GDM1 (cell line): ENCODE results near the gene PDZK1IP1.
"Not testable (repeated sequence)": the region's sequence is repeated elsewhere in the genome, so short reads cannot be mapped to it uniquely, and the experiment has no call there.

Experiments
- DNase-seq: peaks from one replicate; lab custom pipeline; 2025; lab: John Stamatoyannopoulos, UW

Gene PDZK1IP1

DNA sequence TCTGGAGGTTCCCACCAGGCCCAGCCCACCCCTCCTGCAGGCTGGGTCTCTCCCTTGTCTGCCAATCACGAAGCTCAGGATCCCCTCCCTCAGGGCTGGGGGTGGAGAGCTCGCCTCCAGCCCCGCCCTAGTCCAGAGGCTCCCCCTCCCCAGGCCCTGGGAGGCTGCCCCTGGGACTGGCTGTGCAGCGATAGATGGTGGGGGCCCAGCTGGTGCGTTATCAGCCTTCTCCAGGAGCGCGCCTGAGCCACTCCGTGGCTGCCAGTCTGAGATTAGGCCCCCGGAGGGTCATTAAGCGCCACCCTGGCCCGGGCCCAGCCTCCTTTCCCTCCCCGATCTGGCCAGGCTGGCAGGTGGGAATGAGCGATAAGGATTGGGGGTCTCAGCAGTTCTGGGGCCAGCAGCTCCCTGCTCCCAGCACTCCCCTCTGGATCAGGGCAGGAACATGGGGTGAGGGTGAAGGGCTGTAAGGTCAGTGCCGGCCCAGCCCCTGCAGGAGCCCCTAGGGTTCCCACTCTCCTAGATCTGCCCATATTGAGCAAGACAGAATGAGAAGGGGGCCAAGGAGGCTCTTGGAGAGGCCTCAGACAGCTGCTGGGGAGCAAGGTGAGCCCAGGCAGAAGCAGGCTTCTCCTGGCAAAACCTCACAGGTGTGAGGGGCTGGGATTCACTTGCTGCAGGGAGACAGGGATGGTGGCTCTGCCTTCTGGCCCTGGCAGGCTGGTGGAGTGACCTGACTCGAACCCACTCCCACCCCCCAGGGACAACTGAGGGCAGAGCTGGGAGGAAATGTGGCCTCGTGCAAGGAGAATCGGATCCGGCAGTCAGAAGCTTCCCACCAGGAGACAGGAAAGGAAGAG, 8.5 kb downstream of the PDZK1IP1 start:
- no peak for DNase-seq

DNA sequence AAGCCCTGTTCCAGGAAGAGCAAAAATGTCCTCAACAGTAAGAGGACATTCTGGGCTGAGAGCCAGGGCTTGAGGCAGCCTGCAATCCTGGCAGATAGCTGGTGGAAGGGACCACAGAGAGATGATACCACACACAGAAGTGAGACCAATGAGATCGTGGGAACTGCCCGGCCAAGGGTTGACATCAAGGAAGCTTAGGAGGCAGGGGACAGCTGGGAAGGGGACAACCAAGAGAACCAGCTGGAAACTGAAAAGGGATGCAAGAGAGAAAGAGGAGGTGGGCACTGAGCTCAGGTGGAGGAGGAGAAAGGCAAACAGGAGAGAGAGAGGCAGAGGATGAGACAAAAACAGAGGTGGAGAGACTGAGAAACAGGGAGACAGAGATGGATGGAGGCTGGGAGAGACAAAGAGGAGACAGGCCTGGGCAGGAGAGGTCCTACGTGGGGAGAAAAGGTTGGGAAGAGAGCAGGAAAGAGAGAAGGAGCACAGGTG, 9.2 kb downstream of the PDZK1IP1 start:
- no peak for DNase-seq

DNA sequence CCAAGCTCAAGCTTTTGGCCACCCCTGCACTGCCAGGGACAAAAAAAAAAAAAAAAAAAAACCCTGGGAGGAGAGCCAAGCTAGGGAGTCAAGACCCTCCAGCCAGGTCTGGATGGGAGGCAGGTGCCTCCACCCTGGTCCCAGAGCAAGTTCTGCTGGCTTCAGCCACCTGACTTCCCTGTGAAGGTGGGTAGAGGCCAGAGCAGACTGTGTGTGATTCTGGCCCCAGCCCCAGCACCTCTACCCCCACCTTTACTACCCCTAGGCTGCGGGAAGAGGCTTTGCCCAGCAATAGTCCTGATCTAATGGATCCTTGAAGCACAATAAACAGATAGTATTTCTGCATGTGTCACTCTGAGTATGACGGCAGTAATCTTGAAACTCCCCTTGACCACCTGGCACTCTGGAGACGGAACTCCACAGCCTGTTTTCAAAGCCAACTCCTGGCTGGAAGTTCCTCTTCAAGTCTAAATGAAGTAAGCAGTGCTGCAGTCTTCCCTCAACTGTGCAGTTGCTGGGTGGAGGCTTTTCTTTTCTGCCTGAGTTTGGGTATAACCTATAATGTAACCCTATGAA, 9.8 kb downstream of the PDZK1IP1 start:
- no peak for DNase-seq

- peak; percentile 85 for DNase-seq
These were observed 10.5 kb downstream of the PDZK1IP1 start for GRCh38 chr1:47179017-47179987.

DNA sequence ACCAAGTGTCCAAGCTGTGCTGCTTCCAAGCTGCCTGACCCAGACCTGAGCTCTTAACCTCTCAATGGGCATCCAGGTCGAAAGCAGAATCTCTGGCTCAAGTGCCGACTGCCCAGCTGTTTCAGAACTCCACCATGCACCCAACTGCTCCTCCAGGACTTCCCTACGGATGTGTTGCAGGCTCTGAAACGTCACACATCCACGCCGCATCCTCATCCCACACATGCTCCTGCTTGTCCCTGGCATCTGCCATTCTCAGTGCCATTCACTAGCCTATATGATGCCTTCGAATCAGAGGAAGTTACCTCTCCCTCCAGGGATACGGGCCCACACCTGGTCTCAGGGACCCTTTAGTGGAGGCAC, 11.2 kb downstream of the PDZK1IP1 start:
- no peak for DNase-seq

GRCh38 chr1:47178020-47178419, 11.8 kb downstream of the PDZK1IP1 start:
- DNase-seq = no peak

- DNase-seq = peak; percentile 58
These were observed 14.5 kb downstream of the PDZK1IP1 start for GRCh38 chr1:47175227-47175934.

GRCh38 chr1:47174656-47175020, 15.2 kb downstream of the PDZK1IP1 start:
- DNase-seq = no peak

- DNase-seq = no peak
These were observed 17.1 kb downstream of the PDZK1IP1 start for GRCh38 chr1:47172782-47173181.

GRCh38 chr1:47164552-47164951, 25.3 kb downstream of the PDZK1IP1 start:
- no peak for DNase-seq

GRCh38 chr1:47161298-47162040, 28.4 kb downstream of the PDZK1IP1 start:
- DNase-seq = no peak

- DNase-seq = no peak
These were observed 29.1 kb downstream of the PDZK1IP1 start for GRCh38 chr1:47160716-47161115.

DNA sequence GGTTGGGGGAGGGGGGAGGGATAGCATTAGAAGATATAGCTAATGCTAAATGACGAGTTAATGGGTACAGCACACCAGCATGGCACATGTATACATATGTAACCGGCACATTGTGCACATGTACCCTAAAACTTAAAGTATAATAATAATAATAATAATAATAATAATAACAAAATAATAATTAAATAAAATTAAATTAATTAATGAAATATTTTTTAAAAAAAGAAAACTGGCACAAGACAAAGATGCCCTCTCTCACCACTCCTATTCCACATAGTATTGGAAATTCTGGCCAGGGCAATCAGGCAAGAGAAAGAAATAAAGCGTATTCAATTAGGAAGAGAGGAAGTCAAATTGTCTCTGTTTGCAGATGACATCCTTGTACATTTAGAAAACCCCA, 31.9 kb downstream of the PDZK1IP1 start:
- not testable (repeated sequence) for DNase-seq

DNA sequence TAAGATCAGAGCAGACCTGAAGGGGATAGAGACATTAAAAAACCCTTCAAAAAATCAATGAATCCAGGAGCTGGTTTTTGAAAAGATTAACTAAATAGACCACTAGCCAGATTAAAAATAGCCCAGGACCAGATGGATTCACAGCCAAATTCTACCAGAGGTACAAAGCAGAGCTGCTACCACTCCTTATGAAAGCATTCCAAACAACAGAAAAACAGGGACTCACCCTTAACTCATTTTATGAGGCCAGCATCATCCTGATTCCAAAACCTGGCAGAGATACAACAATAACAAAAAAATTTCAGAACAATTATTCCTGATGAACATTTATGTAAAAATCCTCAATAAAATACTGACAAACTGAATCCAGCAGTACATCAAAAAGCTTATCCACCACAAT, 33.4 kb downstream of the PDZK1IP1 start:
- DNase-seq = not testable (repeated sequence)

DNA sequence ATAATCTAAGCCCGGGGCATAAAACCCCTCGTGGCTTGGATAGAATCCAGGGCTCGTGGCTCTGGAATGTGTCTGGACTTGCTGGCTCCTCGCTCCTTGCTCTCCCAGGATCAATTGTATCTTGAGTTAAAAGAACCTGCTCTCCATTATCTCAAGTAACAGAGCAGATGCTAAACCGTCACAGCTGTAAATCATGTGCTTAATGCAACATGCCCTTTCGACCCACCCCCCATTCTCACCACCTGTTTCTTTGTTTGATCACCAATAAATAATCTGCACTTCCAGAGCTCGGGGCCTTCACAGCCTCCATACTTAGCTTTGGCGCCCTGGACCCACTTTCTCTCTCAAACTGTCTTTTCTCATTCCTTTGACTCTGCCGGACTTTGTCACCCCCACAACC, 40.7 kb downstream of the PDZK1IP1 start:
- DNase-seq = not testable (repeated sequence)

GRCh38 chr1:47147047-47147785, 42.6 kb downstream of the PDZK1IP1 start:
- no peak for DNase-seq

DNA sequence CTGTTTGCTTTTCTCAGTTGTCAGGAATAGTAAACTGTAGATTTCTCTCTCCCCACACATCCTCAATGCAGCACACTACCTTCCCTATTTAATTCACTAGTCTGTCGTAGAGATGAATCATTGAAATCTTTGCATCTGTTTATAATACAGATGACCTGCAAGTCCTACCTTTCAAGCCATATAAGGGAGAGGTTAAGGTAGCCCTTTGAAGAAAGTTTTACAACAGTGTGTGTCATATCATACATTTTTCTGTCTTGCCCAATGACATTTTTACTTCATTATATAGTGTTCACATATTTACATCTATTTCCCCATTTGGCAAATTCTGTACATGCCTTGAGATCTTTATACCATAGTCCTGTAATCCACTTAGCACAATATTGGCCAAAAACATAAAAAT, 43.3 kb downstream of the PDZK1IP1 start:
- not testable (repeated sequence) for DNase-seq

GRCh38 chr1:47143654-47144053, 46.2 kb downstream of the PDZK1IP1 start:
- DNase-seq = not testable (repeated sequence)

DNA sequence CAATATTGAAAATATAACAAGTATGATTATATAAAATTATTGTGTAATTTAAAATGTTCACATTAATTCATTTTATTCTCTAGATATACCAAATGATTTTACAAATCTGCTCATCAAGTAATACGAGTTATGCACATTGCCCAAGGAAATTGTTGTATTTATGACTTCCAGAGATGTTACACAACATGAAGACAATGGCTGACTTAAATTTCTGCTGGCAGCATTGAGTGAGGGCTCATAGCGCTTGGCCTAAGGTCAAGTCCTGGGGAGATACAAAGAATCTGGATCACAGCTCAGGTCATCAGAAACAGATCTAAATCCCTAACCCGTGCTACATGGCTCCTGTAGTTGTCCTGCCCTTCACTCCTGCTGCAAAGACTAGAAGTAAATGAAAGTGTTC, 49.5 kb downstream of the PDZK1IP1 start:
- not testable (repeated sequence) for DNase-seq

GRCh38 chr1:47137925-47138615, 51.8 kb downstream of the PDZK1IP1 start:
- DNase-seq = no peak
